NT2/D1 (cell line): ENCODE data around the gene MROH2B.

ENCODE experiments used
- SUZ12 ChIP-seq: IDR thresholded peaks from 2 replicates; pipeline ENCODE4 v1.6.1; 2011; ENCODE audit not compliant: insufficient read length, insufficient read depth; ENCODE audit errors: extremely low read depth
- YY1 ChIP-seq: IDR thresholded peaks from 2 replicates; pipeline ENCODE4 v1.6.1; 2011; ENCODE audit not compliant: insufficient read length, insufficient read depth
- ZNF274 ChIP-seq: IDR thresholded peaks from 2 replicates; pipeline ENCODE4 v1.6.1; 2011; ENCODE audit warnings: mild to moderate bottlenecking, low read depth, low read length

- no peak for TF ChIP-seq YY1
- no peak for TF ChIP-seq SUZ12
- no peak for TF ChIP-seq ZNF274
Measured at GRCh38 chr5:40962207-40962955, 108.8 kb downstream of the MROH2B start.
